HG03460 (cell line): ENCODE results near the gene ZNF334.

ENCODE experiments used
- ATAC-seq: cut with Tn5 transposase; IDR thresholded peaks from one replicate; pipeline ENCODE4 v1.9.1; 2021; ENCODE audit not compliant: unreplicated experiment

ZNF334 gene

DNA sequence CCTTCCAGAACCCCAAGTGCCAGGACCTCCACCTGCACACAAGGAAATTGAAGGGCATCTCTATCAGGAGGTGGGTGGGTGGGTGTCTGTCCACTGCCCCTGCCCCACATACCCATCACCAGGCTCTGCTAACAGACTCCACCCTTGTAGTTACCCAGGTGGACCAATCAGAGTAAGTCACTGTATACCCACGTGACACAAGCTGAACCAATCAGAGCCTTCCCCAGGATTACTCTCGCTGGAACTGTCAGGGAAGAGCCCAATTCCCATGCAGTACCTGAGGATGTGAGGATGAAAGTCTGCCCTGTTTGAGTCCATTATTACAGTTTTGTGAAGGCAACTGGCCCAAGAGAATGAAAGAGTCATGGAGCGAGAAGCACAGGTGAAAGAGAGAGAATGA is 32.9 kb upstream of the ZNF334 start:
- ATAC-seq = no peak

DNA sequence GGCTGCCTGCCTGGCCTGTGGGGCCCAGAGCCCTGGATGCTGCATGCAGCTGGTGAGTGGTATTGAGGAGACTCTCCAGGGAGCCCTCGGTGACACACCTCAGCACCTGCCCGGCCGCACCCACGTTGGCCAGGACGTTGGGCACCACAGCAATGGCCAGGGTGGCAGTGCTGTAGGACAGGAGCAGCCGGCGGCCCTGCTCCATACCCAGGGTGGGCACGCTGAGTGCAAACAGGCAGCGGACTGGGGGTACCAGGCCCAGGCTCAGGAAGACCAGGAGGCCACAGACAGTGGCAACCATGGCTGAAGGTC is 32.4 kb upstream of the ZNF334 start:
- ATAC-seq = no peak

- no peak for ATAC-seq
Observed at GRCh38 chr20:46545077-46545826, 31.9 kb upstream of the ZNF334 start.

DNA sequence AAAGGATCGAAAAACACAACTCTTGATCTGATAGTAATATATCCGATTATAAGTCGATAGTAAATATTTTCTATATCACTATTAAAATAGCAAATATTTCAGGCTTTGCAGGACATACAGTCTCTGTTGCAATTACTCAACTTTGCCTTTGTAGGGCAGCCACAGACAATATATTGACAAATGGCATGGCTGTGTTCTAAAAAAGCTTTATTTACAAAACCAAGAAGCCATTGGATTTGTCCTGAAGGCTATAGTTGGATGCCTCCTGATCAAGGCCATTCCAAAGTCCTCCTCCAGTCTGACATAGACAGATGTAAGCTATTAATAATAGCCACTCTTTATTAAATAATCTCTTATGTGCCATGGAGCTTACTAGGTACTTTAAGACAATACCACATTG is 31.2 kb upstream of the ZNF334 start:
- ATAC-seq = no peak

DNA sequence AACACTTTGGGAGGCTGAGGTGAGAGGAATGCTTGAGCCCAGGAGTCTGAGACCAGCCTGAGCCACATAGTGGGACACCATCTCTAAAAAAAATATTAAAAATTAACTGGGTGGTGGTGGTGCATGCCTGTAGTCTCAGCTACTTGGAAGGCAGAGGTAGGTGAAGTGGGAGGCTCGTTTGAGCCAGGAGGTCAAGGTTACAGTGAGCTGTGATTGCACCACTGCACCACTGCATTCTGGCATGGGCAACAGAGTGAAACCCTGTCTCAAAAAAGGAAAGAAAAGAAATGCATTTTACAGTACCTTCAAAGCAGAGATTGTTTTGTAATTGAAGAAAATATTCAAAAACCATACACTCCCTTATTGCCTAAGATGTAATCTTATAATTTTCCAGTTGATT is 30.6 kb upstream of the ZNF334 start:
- ATAC-seq = no peak

- ATAC-seq = no peak
Observed at GRCh38 chr20:46543033-46543432, 29.7 kb upstream of the ZNF334 start.

GRCh38 chr20:46541229-46541935 is 28.0 kb upstream of the ZNF334 start:
- no peak for ATAC-seq

DNA sequence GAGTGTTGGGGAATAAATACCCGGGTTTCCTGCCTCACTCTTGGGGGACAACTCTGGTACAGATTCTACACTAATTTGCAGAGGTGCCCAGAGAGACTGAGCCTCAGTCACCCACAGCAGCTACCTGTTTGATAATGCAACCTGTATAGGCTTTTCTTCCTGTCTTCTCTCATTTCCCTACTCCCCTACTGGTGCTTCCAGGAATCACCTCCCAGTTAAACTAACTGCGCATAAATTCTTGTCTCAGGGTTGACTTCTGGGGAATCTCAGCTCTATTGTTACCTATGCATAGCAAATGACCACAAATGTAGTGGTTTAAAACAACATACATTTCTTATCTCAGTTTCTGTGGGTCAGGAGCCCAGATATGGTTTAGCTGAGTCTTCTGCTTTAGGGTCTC is 25.8 kb upstream of the ZNF334 start:
- ATAC-seq = no peak

GRCh38 chr20:46530640-46531039 is 17.3 kb upstream of the ZNF334 start:
- ATAC-seq = no peak

DNA sequence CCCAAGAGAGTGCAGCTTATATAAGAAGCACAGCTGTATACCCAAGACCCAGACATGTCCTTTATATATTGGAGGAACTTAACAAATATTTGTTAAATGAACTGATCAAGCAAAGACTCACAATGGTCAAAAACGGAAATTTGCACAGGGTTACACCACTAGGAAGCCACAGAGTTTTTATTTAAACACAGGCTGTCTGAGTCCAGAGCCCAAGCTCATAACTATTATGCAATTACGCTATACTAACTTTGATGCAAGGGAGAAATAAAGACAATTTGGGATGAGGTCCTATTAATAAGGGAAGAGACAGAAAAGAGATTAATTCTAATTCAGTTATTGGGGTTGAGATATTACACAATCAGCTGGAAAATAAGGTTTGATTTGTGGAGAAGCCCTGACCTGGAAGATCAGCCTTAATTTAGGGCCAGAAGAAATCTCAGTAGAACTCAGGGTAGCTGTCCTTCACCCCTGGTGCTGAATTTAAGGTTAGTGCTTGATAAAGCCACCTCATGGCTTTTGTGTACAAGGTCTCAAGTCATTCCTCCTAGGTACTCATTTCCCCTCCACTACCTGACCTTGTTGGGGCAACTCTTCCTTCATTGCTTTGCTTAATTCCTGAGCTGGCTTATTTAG is 10.5 kb upstream of the ZNF334 start:
- no peak for ATAC-seq

DNA sequence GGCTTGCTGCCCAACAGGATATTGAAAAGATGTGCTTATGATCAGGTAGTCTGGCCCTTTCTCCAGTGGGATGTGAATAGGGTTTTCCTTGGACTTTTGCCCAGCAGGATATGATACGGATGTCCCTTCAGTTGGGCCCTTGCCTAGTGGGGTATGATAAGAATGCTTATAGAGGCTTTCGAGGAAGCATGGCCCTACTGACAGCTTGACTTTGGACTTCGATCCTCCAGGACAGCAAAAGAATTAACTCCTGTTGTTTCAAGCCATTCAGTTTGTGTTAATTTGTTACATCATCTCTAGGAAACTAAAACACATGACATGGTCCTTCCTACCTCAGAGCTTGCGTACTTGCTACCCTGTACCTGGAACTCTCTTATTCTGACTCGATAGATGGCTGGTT is 9.7 kb upstream of the ZNF334 start:
- ATAC-seq = no peak

GRCh38 chr20:46520976-46521579 is 7.7 kb upstream of the ZNF334 start:
- no peak for ATAC-seq

DNA sequence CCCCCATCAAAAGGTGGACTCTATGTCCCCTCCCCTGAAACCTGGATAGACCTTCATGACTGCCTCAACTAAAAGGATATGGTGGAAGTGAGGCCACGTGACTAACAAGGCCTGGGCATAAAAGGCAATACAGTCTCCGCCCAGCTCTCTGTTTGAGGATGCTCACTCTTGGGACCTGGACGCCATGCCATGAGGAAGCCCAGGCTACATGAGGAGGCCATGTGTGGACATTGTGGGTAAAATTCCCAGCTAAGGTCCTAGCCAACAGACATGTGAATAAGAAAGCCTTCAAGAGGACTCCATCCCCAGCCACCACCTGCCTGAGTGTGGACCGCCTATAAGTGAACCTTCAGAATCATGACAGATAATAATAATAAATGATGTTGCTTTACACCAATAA is 7.2 kb upstream of the ZNF334 start:
- no peak for ATAC-seq

DNA sequence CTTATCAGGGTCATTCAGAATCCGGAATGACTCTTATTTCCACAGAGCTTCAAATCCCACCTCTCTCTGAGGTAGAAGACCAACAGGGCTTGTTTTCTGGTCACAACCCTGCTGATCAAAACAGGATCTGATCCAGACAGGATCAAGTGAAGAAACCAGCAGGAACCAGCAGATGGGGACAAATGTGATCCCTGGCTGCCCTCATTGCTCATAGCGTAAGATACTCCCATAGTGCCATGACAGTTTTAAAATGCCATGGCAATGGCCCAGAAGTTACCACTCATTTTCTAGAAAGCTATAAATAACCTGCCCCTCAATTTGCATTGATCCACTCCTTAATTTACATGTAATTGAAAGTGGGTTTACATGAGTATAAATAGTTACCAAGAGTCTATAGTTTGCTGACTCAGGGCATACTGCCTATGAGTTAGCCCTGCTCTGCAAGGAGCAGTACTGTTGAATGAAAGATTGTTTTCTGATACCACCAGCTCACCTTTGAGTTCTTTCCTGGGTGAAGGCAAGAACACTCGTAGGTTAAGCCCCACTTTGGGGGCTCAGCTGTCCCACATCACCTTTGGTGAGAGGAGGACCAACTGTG is 6.2 kb upstream of the ZNF334 start:
- no peak for ATAC-seq

DNA sequence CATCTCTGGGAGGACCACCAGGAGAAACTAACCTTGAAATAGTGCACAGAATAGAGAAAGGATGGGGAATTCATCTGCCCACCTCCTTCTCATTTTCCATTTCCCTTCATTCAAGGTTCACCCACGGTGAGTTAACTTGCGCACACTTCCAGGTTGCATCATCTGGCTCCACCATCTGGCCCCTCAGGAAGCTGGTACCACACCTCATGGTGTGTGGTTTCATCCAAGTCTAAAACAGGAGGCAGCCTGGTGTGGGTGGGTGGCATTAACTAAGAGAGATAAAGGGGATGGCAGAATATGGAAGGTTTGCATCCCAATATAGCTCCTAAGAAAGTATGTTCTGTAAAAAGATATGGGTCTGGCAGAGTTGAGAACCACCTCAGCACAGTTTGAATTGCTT is 3.8 kb downstream of the ZNF334 start:
- ATAC-seq = no peak

DNA sequence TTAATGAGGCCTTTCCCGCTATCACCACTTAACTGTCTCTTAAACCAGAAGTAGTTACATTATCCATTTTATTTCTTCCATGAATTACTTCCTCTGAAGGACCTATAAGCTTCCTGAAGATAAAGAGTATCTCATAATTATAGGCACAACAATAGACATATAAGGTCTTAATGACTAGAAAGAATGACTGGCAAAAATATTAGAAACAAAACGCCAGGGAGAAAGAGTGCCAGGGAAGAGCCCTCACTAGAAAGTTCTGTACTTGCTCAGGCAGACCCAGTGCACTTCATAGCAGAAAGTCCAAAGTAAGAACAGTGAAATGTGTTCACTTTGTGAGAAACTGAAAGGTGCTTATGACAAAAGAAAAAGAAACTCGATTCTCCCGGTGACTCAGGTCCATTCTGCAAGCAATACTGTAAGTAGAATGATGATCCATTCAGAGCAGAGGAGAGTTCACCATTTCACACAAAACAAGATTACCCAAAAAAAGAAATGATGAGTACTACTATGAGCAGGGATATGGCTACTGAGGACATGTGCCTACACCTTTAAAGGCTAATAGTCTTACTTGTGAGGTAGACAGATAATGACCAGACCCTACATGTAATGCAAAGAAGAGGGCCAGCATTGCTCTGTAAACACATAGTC is 5.5 kb downstream of the ZNF334 start:
- no peak for ATAC-seq

GRCh38 chr20:46505506-46505905 is 7.9 kb downstream of the ZNF334 start:
- no peak for ATAC-seq

DNA sequence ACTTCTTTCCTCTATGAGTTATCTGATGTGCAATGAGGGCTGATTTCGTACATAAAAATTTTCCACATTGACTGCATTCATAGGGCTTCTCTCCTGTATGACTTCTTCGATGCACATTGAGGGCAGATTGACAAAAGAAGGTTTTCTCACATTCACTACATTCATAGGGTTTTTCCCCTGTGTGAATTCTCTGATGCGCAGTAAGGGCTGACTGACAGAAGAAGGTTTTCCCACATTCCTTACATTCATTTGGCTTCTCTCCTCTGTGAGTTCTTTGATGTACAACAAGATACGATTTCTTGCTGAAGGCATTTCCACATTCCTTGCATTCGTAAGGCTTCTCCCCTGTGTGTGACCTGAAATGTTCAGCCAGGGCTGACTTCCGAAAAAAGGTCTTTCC is 11.4 kb downstream of the ZNF334 start:
- ATAC-seq = no peak

GRCh38 chr20:46501337-46501942 is 11.9 kb downstream of the ZNF334 start:
- ATAC-seq = no peak

GRCh38 chr20:46494077-46494476 is 19.3 kb downstream of the ZNF334 start:
- ATAC-seq = no peak

DNA sequence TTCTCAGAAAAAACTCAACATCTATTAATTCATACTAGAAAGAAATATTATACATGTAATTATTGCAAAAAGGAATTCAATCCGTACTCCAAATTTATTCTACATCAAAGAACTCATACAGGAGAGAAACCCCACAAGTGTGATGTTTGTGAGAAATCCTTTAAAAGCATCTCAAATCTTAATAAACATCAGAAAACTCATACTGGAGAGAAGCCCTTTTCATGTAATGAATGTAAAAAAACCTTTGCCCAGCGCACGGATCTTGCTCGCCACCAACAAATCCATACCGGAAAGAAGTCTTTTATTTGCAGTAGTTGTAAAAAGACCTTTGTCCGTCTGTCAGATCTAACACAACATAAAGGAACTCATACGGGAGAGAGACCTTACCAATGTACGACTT is 22.0 kb downstream of the ZNF334 start:
- ATAC-seq = no peak
